Muscle of arm (tissue), 12 donors: ENCODE measurements around the gene MACROD1. TPM values are rescaled to one million over a fixed set of nuclear protein-coding genes. Genes with fewer than 3 reads are reported as not detected.
"Not testable (repeated sequence)": the region's sequence is repeated elsewhere in the genome, so short reads cannot be mapped to it uniquely, and the experiment has no call there.

Experiments
- DNase-seq: peaks from one replicate; pipeline ENCODE4 v3.0.0-alpha.2; 2013
- polyA plus RNA-seq, 12 donors: library from polyadenylated mRNA; unstranded; fragments of 120-200 nt; gene quantifications; one replicate each; pipeline ENCODE4 v1.2.1, GENCODE V29; 2013; ENCODE audit not compliant: insufficient read length in 12 of 12

The MACROD1 gene
- polyA plus RNA-seq, 12 donors, result 41.1 to 129 (median 55.2) TPM; not detected in 1

DNA sequence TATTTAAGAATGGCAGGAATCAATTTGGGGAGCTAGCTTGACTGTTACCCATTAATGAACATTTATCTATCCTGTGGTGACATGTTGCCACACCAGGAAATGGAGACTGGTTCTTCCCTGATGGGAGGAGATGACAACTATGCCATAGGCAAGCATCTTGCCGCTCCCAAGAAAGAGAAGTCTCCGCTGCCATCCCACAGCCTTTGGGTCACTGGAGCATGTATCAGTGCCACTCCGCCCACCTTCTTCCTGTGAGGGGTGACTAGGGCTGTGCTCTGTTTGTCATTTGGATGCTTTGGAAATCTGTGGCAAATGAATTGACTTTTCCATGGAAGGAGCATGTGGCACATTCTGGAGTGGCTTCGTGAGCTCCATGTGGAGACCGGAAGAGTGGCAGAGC is 26.5 kb upstream of the MACROD1 start:
- DNase-seq, result no peak

DNA sequence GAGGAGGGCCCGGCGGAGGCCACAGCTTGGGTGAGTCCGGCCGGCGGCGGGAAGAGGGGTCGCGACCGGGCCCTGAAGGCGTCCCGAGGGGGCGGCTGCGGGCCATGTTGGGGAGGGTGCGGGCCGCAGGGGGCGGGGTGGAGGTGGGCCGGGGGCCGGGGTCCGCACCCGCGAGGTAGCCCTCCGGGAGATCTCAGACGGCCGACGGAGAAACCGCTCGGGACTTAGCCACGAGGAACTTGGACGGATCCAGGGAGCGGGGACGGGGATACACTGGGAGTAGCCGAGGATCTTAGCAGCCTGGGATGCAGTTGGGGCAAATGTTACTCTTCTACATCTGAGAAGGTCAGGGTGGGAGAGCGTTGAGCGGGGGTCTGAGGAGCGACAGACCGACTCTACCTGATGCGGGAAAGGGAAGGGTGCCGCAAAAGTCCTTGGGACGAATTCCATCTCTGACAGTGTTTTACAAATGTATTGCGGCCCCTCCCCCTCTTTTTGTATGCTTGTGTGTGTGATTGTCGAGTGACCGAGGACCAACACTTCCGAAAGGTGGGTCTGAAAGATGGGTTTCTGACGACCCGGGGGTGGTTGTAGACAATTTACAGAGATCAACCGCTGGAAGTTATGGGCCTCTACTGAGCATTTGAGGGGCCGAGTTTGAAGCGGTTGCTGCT is 20.7 kb upstream of the MACROD1 start:
- no peak for DNase-seq

DNA sequence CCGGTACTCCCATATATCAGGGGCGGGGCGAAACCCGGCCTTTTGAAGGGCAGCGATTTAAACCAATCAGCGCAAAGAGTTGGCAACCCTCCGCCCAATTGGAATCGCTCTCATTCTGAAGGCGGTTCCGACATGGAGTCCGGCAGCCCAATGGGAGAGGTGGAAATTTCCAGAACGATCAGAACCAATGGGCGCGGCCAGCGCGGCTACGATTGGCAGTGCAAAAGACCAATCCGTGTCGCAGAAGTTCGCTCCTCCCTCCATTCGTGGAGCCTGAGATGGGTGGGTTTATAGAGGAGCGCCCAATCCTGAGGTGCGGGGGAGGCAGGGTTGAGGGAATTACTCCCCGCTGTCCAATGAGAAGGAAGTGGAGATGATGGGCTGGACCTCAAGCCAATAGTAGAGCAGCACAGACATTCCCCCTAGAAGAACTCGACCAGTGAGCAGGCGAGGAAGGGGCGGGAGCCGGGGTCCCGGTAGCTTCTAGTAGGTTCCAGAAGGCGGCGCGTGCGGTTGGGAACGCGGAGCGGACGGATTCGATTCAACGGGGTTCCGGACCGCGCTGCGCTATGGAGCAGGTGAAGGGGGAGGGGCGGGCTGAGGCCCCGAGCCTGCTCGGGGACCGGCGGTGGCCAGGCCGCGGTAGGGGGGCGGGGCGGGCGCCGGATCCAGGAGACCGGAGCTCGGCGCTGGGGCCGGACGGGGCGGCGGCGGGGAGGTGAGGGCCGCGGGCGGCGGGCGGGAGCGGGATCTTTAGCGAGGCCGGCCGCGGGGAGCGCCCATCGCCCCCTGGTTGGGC is 20.0 kb upstream of the MACROD1 start, which contains the start of gene STIP1:
TSS of gene STIP1 (plus strand) at position 479 of the 799 bp plus-strand sequence. CDS start at position 570, 91 bp downstream.
- peak; percentile 100 for DNase-seq

DNA sequence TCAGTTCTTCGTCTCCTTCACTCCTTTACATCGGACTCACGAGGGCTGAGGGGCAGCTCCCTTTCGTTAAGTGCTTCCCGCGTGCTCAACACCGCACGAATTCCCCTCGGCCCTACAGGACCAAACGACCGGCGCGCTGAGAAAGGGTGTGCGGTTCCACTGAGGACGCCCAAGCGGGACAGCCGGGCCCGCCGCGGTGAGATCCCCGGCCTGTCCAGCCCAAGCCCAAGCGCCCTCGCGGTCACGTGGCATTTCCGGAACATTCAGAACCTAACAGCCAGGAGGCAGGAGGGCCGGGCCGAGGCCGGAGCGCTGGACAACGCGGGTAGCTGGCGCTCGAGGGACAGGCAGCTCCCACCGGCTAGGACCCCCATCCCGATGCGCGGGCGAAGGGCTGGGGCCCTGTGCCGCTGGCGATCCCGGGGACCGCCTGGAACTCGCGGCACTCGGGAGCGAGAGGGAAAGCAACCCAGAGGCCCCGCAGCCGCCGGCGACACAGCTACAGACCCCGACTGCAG is 19.3 kb upstream of the MACROD1 start:
- peak; percentile 85 for DNase-seq

DNA sequence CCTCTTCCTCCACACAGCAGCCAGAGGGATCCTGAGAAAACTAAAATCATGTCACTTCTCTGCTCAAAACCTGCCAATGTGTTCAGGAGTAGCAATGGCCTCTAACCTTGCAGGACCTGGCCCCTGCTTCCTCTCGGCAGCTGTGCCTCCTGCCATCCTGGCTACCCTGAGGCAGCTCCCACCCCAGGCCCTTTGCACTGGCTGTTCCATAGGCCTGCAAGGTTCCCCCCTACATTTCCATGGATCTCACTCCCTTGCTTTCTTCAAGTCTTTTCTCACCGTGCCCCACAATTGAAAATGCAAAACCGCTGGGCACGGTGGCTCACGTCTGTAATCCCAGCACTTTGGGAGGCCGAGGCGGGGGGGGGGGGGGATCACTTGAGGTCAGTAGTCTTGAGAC is 18.0 kb upstream of the MACROD1 start:
- no peak for DNase-seq

DNA sequence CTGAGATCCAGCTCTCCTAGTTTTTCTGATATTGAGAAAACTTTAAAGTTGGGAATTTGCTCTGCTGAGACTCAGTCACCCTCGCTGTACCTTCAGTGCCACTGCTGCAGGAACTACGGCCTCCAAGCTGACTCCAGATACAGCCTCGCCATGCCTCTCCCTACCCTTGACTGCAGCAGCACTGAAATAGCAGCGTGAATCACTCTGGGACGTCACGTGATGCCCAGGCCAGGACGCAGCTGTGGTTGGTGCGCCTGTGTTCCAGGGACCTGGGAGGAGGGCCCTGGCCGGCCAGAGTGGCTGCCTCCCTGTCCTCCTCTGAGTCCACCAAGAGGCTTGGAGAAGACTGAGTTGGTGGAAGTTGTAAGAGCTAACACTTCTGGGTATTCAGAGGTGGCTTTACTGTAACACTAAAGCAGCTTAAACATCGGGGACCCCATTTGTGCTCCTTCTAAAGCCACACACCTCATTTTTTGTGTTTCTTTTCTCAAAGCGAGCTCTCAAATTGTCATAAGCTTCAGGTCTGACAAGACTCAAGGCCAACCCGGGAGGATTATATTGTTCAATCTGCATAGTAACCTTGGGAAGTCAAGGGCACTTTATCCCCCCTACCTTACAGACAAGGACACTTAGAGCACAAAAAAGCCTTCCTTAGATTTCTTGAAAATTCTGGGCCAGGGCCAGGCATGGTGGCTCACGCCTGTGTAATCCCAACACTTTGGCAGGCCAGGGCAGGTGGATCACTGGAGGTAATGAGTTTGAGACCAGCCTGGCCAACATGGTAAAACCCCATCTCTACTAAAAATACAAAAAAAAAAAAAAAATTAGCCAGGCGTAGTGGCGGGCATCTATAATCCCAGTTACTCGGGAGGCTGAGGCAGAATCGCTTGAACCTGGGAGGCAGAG is 15.8 kb upstream of the MACROD1 start:
- DNase-seq, result peak; percentile 92

DNA sequence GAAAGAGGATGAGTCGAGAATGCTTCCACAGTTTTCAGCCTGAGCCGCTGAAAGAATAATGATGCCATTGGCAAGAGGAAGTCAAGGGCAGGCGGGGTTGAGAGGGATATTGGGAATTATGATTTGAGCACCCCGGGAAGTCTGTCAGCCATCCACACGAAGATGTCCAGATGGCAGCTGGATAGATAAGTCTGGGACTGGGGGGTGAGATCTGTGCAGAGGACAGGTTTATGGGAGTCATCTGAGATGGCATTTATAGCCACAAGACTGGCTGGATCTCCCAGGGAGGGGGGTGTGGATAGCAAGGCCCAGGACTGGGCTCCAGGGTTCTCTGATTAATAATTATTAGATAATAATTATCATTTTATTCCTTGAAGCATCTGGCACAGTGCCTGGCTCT is 15.0 kb upstream of the MACROD1 start:
- no peak for DNase-seq

DNA sequence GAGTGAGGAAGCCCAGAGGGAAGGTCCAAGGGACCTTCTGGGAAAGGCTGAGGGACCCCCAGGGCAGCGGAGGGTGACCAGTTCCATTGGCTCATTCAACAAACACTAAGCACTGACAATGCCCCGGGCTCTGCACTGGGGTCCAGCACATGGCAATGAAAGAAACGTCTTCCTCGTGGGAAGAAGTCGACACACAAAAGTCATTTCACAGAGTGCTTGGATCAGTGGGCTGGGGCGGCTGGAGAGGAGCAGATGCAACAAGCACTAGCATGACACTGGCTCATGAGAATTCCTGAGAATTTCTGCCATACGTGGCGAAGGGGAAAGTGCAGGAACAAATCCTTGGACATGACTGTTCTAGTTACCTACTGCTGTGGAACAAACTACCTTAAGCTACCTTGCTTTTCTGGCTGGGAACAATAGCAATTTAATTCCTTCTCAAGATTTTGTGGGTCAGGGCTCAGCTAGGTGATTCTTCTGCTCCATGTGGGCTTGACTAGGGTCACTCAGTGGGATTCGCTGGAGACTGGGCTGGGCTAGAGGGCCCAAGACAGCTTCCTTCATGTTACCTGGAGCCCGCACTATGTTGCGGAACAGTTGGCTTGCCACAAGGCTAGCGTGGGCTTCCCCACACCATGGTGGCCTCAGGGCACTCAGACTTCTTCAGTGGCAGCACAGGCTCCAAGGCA is 13.2 kb upstream of the MACROD1 start:
- DNase-seq, result no peak

DNA sequence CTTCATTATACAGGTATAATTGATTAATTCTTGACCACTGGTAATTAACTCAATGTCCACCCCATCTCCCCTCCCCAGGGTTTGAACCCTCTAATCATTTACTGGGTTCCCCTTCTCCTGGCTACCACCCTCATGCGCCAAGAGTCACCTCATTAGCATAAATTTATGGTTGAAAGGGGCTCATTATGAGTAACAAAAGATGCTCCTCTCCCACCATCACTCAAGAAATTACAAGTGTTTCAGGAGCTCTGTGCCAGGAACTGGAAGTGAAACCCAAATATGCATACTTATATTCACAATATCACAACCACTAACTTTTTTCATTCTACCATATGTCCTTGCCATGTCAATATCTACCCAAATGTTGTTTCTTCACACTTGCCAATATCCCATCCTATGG is 12.3 kb upstream of the MACROD1 start:
- DNase-seq, result no peak

DNA sequence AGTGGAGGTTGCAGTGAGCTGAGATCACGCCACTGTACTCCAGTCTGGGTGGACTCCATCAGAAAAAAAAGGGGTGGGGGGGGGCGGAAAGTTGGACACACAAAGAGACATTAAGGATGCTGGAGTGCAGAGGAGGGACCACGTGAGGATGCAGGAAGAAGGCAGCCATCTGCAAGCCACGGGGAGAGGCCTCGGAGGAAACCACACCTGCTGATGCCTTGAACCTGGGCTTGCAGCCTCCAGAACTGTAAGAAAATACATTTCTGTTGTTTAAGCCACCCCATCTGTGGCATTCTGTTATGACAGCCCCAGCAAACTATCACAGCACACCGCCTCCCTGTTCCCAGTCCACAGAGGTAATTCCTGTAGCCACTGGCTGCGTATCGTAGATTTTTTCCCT is 10.8 kb upstream of the MACROD1 start:
- DNase-seq, result no peak

DNA sequence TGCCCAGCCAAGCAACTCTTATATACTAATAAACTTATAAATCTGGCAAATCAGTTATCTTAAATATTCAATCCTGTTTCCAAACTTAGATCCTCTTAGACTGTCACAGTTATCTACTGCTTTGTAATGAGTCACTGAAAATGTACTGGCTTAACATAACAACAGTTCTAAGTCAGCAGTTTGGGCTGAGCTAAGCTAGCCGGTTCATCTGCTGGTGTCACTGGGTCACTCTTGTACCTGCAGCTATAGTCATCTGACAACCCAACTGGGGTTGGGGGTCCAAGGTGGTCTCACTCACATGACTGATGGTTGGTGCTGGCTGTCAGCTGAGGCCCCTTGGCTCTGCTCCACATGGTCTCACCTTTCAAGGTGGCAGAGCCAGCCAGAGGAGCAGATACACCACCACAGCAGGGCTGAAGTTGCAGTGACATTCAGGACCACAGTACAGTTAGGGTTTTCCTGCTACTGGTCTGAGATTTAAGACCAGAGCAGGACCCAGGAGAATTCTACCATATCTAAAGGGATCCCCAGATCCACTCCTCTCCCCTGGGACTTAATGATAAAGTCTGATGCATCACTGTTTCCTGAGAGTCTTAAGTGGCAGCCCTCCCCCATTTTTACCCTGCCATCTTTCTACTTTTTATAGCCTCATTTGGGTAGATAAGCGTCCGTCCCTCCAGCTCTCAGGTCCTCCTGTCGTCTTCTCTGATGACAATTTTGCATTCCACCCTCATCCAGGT is 7.9 kb upstream of the MACROD1 start:
- DNase-seq, result no peak

DNA sequence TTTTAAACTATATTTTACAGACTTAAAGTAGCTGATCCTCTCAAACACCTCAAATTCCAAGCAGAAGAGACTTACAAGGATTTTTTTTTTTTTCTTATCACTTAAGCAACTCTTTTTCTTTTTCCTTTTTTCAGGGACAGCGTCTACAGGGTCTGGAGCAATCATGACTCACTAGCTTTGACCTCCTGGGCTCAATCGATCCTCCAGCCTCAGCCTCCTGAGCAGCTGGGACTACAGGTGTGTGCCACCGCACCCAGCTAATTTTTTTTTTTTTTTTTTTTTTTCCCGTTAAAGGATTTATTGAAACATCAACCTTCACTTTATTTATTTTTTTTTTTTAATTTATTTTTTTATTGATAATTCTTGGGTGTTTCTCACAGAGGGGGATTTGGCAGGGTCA is 4.5 kb upstream of the MACROD1 start:
- DNase-seq, result no peak

DNA sequence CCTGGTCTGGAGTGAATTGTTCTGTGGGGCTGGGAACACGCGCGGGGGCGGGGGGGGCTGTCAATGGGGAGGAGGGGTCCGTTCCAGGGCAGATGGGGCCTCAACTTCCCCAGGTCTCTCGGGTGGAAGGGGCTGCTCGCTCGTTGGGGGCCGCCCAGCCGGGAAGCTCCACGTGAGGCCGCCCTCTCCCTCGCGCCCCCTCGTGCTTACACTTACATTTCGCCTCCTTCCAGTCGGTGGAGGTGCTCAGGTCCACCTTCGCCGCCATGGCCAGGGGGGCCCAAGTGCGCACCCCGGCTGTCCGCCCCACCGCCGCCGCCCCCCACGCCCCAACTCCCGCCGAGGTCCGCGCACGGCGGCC is 452 bp downstream of the MACROD1 start:
- DNase-seq, result no peak

DNA sequence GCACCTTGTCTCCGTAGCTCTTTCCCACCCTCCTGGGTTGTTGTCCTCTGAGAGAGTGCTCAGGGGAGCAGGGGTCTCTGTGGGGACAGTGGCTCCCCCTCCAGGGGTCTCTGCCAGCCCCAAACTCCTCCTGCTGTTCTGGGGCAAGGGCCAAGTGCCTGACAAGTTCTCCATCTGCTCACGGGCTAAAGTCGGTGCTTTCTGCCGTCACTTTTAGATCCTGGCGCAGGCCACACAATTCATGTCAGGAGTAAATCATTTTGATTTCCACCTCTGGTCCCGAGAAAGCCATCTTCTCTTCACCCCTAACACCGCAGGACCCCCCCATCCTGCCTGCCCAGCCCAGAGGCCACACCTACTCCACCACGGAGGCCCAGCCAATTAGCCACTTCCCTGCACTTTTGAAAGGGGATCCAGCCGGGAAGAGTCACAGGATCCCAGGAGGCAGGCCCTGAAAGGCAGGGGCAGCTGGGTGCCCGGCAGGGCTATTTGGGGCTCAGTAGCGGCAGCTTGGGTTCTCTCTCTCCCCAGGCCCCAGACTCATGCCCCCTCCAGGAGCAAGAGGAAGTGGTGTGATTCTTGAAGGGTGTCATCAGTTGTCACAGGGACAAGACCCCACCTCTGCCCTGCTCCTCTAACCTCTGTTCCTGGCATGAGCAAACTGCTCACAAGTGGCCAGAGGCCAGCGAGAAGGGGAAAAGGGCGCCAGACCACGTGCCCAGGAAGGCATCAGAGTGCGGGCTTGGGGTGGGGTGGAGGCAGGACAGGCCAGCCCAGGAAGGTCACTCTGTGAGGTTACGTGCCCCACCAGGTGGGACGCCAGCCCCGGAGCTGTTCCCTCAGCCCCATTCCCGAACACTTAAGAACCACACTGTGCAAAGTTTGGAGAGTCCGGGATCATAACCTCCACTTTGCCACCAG is 1.3 kb downstream of the MACROD1 start:
- no peak for DNase-seq

DNA sequence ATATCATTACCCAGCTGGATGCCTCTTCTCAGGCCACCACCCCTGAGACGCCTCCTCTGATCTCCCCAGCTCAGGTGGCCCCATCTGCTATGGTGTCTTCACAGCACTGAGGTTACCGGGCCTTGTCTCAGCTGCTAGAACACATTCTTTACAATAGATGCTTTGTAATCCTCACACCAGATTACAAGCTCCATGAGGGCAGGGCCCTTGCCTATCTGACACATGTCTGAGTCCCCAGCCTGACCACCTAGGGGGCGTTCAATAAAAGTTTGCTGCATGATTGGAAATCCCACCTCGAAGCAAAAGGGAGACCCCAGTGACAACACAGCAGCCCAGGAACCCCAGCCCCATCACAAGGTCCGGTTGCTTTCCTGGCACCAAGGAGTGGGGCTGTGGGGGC is 2.0 kb downstream of the MACROD1 start:
- no peak for DNase-seq

DNA sequence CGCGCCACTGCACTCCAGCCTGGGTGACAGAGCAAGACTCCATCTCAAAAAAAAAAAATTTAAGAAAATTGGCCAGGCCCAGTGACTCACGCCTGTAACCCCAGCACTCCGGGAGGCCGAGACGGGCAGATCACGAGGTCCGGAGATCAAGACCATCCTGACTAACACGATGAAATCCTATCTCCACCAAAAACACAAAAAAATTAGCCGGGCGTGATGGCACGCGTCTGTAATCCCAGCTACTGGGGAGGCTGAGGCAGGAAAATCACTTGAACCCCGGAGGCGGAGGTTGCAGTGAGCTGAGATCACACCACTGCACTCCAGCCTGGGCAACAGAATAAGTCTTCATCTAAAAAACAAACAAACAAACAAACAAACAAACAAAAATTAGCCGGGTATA is 3.1 kb downstream of the MACROD1 start:
- not testable (repeated sequence) for DNase-seq

DNA sequence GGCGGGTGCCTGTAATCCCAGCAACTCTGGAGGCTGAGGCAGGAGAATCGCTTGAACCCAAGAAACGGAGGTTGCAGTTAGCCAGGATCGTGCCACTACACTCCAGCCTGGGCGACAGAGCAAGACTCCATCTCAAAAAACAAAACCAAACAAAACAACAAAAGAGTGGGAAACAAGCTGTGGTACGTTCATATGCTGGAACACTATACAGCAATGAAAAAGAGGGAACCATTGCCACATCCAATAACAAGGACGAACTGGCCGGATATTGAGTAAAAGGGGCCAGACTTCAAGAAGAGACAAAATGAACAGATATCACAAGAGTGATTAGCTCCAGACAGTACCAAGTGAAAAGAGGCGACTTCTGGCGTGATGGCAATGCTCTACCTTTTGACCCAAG is 4.9 kb downstream of the MACROD1 start:
- DNase-seq, result no peak

DNA sequence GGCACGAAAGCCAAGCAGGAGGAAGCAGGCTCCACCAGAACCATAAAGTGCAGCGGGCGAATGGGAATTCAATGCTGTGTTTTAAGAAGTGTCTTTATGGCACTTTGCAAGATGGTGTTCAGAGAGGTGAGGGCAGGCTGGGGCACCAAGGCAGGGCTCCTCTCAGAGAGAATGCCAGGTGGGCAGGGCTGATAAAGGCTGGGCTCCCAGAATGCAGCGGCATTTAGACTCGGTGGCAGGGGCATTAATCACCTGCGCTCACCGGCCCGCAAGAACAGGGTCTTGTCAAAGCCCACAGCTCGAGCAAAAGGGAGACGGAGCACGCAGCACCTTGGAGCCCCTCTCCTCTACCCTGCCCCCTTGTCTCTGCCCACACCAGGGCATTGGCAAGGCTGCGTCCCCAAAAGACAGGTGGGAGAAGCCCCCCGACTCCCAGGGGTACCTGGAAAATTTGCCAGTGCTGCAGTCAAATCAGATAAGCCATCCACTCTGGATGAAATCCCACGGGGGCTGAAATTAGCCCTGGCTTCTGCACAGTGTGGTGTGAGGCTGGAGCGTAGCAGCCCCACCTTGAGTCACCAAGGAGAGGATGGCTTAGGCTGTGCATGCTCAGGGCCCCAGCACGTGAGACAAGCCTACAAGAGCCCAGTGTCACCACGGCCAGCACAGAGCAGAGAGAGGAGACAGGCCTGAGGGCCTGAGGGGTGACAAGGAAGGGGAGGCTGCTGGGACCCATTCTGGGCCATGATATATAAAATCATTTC is 8.1 kb downstream of the MACROD1 start:
- no peak for DNase-seq
